Measurements from ENCODE around the gene NEIL1.

The NEIL1 gene

DNA sequence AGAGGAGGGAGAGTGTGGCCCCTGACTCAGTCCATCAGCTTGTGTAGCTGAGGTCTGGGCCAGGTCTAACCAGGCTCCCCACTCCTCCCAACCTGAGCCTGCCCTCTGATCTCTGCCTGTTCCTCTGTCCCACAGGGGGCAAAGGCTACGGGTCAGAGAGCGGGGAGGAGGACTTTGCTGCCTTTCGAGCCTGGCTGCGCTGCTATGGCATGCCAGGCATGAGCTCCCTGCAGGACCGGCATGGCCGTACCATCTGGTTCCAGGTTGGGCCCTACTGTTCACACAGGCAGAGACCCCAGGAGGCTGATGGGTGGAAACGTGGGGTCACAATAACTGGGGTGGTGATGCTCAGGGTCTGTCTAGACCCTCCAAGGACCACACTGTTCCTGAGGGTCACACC, 6.8 kb downstream of the NEIL1 start:
- TF ChIP-seq, protein P1, sequence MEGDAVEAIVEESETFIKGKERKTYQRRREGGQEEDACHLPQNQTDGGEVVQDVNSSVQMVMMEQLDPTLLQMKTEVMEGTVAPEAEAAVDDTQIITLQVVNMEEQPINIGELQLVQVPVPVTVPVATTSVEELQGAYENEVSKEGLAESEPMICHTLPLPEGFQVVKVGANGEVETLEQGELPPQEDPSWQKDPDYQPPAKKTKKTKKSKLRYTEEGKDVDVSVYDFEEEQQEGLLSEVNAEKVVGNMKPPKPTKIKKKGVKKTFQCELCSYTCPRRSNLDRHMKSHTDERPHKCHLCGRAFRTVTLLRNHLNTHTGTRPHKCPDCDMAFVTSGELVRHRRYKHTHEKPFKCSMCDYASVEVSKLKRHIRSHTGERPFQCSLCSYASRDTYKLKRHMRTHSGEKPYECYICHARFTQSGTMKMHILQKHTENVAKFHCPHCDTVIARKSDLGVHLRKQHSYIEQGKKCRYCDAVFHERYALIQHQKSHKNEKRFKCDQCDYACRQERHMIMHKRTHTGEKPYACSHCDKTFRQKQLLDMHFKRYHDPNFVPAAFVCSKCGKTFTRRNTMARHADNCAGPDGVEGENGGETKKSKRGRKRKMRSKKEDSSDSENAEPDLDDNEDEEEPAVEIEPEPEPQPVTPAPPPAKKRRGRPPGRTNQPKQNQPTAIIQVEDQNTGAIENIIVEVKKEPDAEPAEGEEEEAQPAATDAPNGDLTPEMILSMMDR (IDR thresholded peaks at IDR 0.05; ENCODE audit: low read length, missing control alignments), result no peak
- no peak for DNase-seq (ENCODE audit: low read depth)
- no peak overlapping the region for H3K4me3 ChIP-seq (replicated peaks; ENCODE audit: low read depth, low read length)

DNA sequence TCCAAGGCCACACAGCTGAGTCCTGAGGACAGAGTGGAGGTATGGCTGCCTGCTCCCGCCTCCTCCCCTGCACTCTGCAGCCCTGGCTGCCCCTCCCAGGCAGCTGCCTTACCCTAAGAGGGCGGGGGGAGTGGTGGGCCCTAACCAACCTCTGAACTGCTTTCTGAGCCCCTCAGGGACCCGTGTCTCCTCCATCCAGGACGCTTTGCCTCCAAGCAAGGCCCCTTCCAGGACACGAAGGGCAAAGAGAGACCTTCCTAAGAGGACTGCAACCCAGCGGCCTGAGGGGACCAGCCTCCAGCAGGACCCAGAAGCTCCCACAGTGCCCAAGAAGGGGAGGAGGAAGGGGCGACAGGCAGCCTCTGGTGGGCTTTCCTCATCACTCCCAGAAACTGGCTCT, 7.6 kb downstream of the NEIL1 start:
- H3K4me3 ChIP-seq (replicated peaks; ENCODE audit: low read depth, low read length), result no peak overlapping the region
- TF ChIP-seq, protein P1 (IDR thresholded peaks at IDR 0.05; ENCODE audit: low read length, missing control alignments), result no peak
- DNase-seq (ENCODE audit: low read depth), result no peak

DNA sequence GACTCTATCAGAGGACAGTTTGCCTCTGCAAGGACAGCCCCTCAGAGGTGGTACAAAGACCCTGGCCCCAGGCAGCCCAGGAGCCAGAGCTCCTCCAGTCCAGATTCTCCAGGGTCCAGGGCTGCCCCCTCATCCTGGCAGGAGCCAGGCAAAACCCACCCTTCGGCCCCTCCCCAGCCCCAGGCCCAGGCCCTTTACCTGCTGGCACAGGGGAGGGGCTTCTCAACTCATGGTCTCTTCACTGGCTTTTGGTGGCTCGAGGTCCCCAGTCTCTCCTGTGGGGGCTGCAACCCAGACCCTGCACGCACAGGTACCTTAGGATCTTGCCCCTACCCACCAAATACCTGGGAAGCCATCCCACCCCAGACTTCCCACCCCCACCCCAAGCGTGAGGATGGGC, 8.5 kb downstream of the NEIL1 start:
- TF ChIP-seq, protein P1 (IDR thresholded peaks at IDR 0.05; ENCODE audit: low read length, missing control alignments), result no peak
- no peak overlapping the region for H3K4me3 ChIP-seq (replicated peaks; ENCODE audit: low read depth, low read length)
- DNase-seq (ENCODE audit: low read depth), result no peak

DNA sequence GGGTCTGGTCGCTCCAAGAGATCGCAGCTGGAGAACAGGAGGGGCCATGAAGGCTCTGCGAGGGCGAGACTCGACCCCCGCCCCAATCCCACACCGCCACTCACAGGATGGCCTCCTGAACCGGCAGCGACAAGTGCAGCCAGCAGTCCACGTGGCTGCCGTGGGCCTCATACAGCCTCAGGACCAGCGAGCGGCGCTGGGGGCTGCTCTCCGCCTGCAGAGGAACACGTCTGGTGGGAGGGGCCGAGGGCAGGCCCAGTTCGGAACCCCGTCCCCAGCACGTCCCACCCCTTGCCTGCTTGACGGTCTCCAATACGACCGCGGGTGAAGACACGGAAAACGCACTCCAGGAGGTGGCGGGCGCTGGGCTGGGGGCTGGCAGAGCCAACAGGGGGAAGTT, 9.2 kb downstream of the NEIL1 start:
- TF ChIP-seq, protein P1 (IDR thresholded peaks at IDR 0.05; ENCODE audit: low read length, missing control alignments), result no peak

DNA sequence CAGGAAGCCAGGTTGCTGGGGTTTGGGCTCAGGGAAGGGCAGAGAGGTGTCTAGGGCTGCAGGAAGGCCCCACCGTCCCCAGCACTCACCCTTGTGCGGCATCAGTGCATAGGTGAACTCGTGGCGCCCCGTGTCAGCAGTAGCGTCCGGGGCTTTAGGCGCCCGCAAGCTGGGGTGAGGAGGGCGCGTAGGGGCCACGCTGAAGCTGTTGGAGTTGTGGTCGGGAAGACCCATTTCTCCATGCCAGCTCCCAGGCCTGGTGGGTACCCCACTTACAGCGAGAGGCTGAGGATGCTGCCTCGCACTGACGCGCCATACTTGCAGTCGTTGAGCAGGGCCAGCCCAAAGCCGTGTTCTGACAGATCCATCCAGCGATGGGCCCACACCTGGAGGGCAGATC, 9.7 kb downstream of the NEIL1 start:
- TF ChIP-seq, protein P1 (IDR thresholded peaks at IDR 0.05; ENCODE audit: low read length, missing control alignments), result no peak
- no peak for DNase-seq (ENCODE audit: low read depth)
- H3K4me3 ChIP-seq (replicated peaks; ENCODE audit: low read depth, low read length), result no peak overlapping the region

More for the DNA sequence above, 9.2 kb downstream of the NEIL1 start:
- no peak overlapping the region for H3K4me3 ChIP-seq (replicated peaks; ENCODE audit: low read depth, low read length)
- no peak for DNase-seq (ENCODE audit: low read depth)

DNA sequence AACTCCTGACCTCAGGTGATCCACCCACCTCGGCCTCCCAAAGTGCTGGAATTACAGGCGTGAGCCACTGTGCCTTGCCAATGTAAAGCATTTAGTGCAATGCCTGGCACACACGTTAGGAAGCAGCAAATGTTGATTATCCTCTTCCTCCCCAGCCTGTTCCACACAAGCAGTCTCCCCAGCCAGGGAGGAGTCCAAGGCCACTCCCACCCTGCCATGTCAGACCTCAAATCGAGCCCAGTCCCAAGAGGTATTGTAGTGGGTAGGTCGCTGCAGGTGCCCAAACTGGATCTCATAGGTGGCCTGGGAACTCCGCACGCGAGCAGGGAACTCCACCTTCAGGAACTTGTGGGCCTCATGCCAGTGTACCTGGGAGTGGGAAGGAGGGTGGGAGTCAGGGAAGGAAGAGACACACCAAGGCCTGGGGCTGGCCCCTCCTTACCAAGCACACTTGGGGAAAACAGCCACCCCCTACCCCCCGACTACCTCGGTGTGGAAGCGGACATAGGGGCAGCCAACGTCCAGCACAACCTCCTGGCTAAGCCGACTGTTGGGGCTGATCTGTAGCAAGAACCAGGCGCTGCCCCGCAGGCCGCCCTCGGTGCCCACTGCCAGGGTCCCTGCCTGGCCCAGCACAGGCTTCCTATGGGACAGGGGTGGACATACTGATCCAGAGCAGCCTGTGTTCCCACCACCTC, 11.3 kb downstream of the NEIL1 start:
- TF ChIP-seq, protein P1 (IDR thresholded peaks at IDR 0.05; ENCODE audit: low read length, missing control alignments), result no peak
- no peak for DNase-seq (ENCODE audit: low read depth)
- H3K4me3 ChIP-seq (replicated peaks; ENCODE audit: low read depth, low read length), result no peak overlapping the region

All from fibroblast of pulmonary artery (primary cell).